PC-9 (cell line): ENCODE measurements around the gene TLE4. TPM values are rescaled to one million over a fixed set of nuclear protein-coding genes. Genes with fewer than 3 reads are reported as not detected.

Source experiments
- BruUV-seq: library from RNA; stranded (reverse); fragments of 400-500 nt; replicated peaks from 2 replicates; lab custom pipeline; 2021; lab: Mats Ljungman, UMichigan
- CTCF ChIA-PET: fragments of 300-600 bp; sonication (Branson Sonifier 250); formaldehyde crosslinking; loops from one replicate; lab custom pipeline; 2022; ENCODE audit warnings: antibody characterized with exemption; lab: Charles Lee
- POLR2A ChIA-PET: fragments of 300-600 bp; sonication (Branson Sonifier 250); formaldehyde crosslinking; loops from one replicate; lab custom pipeline; 2022; ENCODE audit warnings: antibody characterized with exemption; ENCODE audit not compliant: unreplicated experiment; lab: Charles Lee
- DNase-seq, 2 experiments: peaks; one replicate each; pipeline versions ENCODE4 v3.0.0 to v3.0.0-alpha.2; 2015 to 2022; ENCODE audit warnings: mixed read lengths in 1 of 2
- H2AFZ ChIP-seq: fragments of 200-600 bp; sonication (generic); 2 replicates; pipeline ENCODE4 v1.8.1; 2017; ENCODE audit warnings: antibody characterized with exemption
- H3F3A ChIP-seq: fragments of 200-600 bp; sonication (generic); 2 replicates; pipeline ENCODE4 v1.8.1; 2017; ENCODE audit warnings: antibody characterized with exemption, mild to moderate bottlenecking, low read depth; ENCODE audit not compliant: insufficient read depth
- H3K27ac ChIP-seq: fragments of 200-600 bp; sonication (generic); 2 replicates; pipeline ENCODE4 v1.6.1; 2016; ENCODE audit warnings: mixed run types
- H3K27me3 ChIP-seq: fragments of 200-600 bp; sonication (generic); 2 replicates; pipeline ENCODE4 v1.6.1; 2016; ENCODE audit warnings: low read depth, mixed run types; ENCODE audit not compliant: insufficient read depth
- H3K36me3 ChIP-seq: fragments of 200-600 bp; sonication (generic); 2 replicates; pipeline ENCODE4 v1.6.1; 2016; ENCODE audit warnings: low read depth, mixed run types
- H3K4me1 ChIP-seq: fragments of 200-600 bp; sonication (generic); replicated peaks from 2 replicates; pipeline ENCODE4 v1.6.1; 2016; ENCODE audit warnings: mixed run types; ENCODE audit not compliant: insufficient read depth
- H3K4me2 ChIP-seq: fragments of 200-600 bp; sonication (generic); 2 replicates; pipeline ENCODE4 v1.6.1; 2017; ENCODE audit warnings: mixed run types
- H3K4me3 ChIP-seq: fragments of 200-600 bp; sonication (generic); 2 replicates; pipeline ENCODE4 v1.6.1; 2016; ENCODE audit warnings: mixed run types
- H3K79me2 ChIP-seq: fragments of 200-600 bp; sonication (generic); 2 replicates; pipeline ENCODE4 v1.6.1; 2017; ENCODE audit warnings: low read depth, mixed run types
- H3K9me2 ChIP-seq: fragments of 200-600 bp; sonication (generic); 2 replicates; pipeline ENCODE4 v1.8.1; 2017; ENCODE audit warnings: mild to moderate bottlenecking; ENCODE audit not compliant: insufficient read depth
- H3K9me3 ChIP-seq: fragments of 200-600 bp; sonication (generic); 2 replicates; pipeline ENCODE4 v1.8.1; 2016; ENCODE audit warnings: low read depth; ENCODE audit not compliant: insufficient read depth
- H4K20me1 ChIP-seq: fragments of 200-600 bp; sonication (generic); 2 replicates; pipeline ENCODE4 v1.8.1; 2017; ENCODE audit not compliant: insufficient read depth
- EZH2 ChIP-seq: fragments of 200-600 bp; sonication (generic); IDR thresholded peaks from 2 replicates; pipeline ENCODE4 v1.8.0; 2017; ENCODE audit warnings: antibody characterized with exemption, low read depth
- intact Hi-C: fragments of 100-400 bp; cut with micrococcal nuclease; formaldehyde crosslinking; loops from one replicate; pipeline ENCODE4 v1.10.0; 2022; ENCODE audit not compliant: unreplicated experiment
- total RNA-seq: library from RNA; stranded (reverse); gene quantifications from 2 replicates; pipeline ENCODE4 v1.2.3, GENCODE V29; 2021
- TF ChIP-seq, protein P1 (sequence below): fragments of 200-600 bp; sonication (generic); conservative IDR thresholded peaks from 2 replicates; pipeline ENCODE4 v1.6.1; 2017; ENCODE audit warnings: mixed run types, antibody characterized with exemption, mild to moderate bottlenecking, moderate library complexity

TLE4 gene
- total RNA-seq, 1 experiment from 2014 or later = not detected

DNA sequence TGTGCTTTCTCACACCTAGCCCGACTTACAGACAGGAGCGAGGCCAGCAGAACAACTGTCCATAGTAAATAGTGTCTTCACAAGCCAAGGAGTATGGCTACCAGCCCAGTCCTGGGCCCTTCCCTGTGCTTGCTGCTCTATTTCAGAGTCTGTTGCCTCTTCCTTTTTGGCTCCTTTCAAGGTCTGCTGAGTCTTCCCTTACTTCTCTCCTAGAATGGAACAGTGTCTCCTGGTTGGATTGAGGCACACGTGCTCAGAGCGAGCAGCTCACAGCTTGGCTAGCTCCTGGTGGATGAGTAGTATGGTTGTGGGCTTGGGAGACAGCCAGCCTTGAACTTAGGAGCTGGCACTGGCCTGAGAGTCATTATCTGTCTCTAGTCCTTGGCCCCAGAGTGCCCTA, 72.8 kb downstream of the TLE4 start:
- no TSS peak for BruUV-seq
- DNase-seq = no peak
- Histone ChIP-seq H3K4me3 (no peak overlapping the region), H3K4me1 (no peaks in the 10 kb centered on the region), H3K4me2 (no peak overlapping the region), H3K36me3 (no peaks in the 10 kb centered on the region), H3K27ac (no peak overlapping the region), H4K20me1 (no peaks in the 10 kb centered on the region), H3F3A (no peaks in the 10 kb centered on the region), H3K79me2 (no peaks in the 10 kb centered on the region), H3K9me3 (no peaks in the 10 kb centered on the region), H3K27me3 (peaks cover 5% of the 10 kb centered on the region; the same call in 1 of the 2 replicates), H2AFZ (no peak overlapping the region), H3K9me2 (no peaks in the 10 kb centered on the region)
- ChIA-PET CTCF (no interaction called here), POLR2A (no interaction called here)
- TF ChIP-seq, protein P1, sequence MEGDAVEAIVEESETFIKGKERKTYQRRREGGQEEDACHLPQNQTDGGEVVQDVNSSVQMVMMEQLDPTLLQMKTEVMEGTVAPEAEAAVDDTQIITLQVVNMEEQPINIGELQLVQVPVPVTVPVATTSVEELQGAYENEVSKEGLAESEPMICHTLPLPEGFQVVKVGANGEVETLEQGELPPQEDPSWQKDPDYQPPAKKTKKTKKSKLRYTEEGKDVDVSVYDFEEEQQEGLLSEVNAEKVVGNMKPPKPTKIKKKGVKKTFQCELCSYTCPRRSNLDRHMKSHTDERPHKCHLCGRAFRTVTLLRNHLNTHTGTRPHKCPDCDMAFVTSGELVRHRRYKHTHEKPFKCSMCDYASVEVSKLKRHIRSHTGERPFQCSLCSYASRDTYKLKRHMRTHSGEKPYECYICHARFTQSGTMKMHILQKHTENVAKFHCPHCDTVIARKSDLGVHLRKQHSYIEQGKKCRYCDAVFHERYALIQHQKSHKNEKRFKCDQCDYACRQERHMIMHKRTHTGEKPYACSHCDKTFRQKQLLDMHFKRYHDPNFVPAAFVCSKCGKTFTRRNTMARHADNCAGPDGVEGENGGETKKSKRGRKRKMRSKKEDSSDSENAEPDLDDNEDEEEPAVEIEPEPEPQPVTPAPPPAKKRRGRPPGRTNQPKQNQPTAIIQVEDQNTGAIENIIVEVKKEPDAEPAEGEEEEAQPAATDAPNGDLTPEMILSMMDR = no peak
- TF ChIP-seq EZH2 = no peak
- intact Hi-C loops = no loop called here

DNA sequence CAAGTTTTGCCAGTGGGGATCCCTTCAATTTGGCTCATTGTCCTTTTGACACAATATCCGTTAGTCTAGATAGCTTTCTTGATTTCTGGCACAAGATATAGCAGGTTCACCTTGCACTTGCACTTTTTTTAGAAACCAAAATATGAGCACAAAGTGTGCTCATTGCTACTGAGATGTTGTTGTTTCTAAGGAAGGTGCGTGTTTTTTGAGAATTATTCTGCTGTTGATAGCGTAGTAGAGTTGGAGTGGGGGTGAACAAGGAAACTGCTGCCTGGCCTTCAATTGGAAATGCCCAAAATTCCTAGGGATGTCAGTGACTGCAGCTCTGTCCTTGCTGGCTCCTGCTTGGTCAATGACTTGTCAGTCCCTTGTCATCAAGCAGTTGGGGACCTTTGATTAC, 73.3 kb downstream of the TLE4 start:
- Histone ChIP-seq H3K27me3 (peaks cover 5% of the 10 kb centered on the region; the same call in 1 of the 2 replicates), H3K27ac (no peak overlapping the region), H3K36me3 (no peaks in the 10 kb centered on the region), H3K4me1 (no peaks in the 10 kb centered on the region), H3K9me2 (no peaks in the 10 kb centered on the region), H3K4me3 (no peak overlapping the region), H3K9me3 (no peaks in the 10 kb centered on the region), H3K79me2 (no peaks in the 10 kb centered on the region), H3F3A (no peaks in the 10 kb centered on the region), H3K4me2 (no peak overlapping the region), H2AFZ (no peak overlapping the region), H4K20me1 (no peaks in the 10 kb centered on the region)
- no peak for DNase-seq
- POLR2A ChIA-PET = no interaction called here
- intact Hi-C loops = no loop called here
- CTCF ChIA-PET = no interaction called here
- TF ChIP-seq, protein P1 = no peak
- TF ChIP-seq EZH2 = no peak
- no TSS peak for BruUV-seq

DNA sequence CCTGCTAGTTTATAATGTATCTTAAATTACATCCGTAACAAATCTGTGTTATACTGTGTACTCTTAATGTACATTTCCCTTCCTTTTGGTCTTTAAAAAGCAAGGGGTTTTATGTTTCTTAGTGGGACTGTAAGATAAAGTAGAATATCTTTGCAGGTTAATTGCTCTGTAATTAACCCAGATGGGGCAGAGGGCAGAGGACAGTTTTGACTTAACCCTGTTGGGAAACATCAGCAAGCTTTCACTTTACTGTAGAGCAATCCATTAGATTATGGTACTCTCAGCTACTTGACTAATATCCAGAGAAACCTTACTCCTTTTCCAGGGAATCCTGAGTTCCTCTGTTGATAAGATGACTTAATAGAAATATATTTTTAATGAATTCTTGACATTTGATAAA, 74.3 kb downstream of the TLE4 start:
- Histone ChIP-seq H3F3A (no peaks in the 10 kb centered on the region), H2AFZ (no peak overlapping the region), H3K9me2 (no peaks in the 10 kb centered on the region), H3K9me3 (no peaks in the 10 kb centered on the region), H3K79me2 (no peaks in the 10 kb centered on the region), H3K4me3 (no peak overlapping the region), H3K27me3 (peaks cover 5% of the 10 kb centered on the region), H3K4me1 (no peaks in the 10 kb centered on the region), H3K27ac (no peak overlapping the region), H3K36me3 (no peaks in the 10 kb centered on the region), H4K20me1 (no peaks in the 10 kb centered on the region), H3K4me2 (no peak overlapping the region)
- intact Hi-C loops = no loop called here
- POLR2A ChIA-PET = no interaction called here
- BruUV-seq = no TSS peak
- DNase-seq = no peak
- CTCF ChIA-PET = no interaction called here
- TF ChIP-seq, protein P1 = no peak
- TF ChIP-seq EZH2 = no peak
